DOHH2 (cell line): ENCODE data around the gene ALDH1L1.

Source experiments
- H3F3A ChIP-seq: fragments of 200-600 bp; sonication (generic), shearing (Covaris generic); 2 replicates; pipeline ENCODE4 v1.6.0; 2016; ENCODE audit warnings: antibody characterized with exemption, mild to moderate bottlenecking; ENCODE audit not compliant: control insufficient read depth, insufficient read depth
- H3K27ac ChIP-seq: fragments of 200-600 bp; sonication (generic); 2 replicates; pipeline ENCODE4 v1.5.1; 2014; ENCODE audit warnings: low read depth, mild to moderate bottlenecking, low read length, moderate library complexity
- H3K27me3 ChIP-seq: fragments of 200-600 bp; sonication (generic); 2 replicates; pipeline ENCODE4 v1.6.1; 2014; ENCODE audit warnings: mild to moderate bottlenecking, low read length, mixed read lengths; ENCODE audit not compliant: control insufficient read depth
- H3K36me3 ChIP-seq: fragments of 200-600 bp; sonication (generic); 2 replicates; pipeline ENCODE4 v1.6.1; 2014; ENCODE audit warnings: mild to moderate bottlenecking, low read length, moderate library complexity, mixed read lengths; ENCODE audit not compliant: control insufficient read depth
- H3K4me1 ChIP-seq: fragments of 200-600 bp; sonication (generic); 2 replicates; pipeline ENCODE4 v1.6.1; 2014; ENCODE audit warnings: mild to moderate bottlenecking, low read length, mixed read lengths; ENCODE audit not compliant: control insufficient read depth
- H3K4me2 ChIP-seq: fragments of 200-600 bp; sonication (generic); 2 replicates; pipeline ENCODE4 v1.6.0; 2014; ENCODE audit warnings: mild to moderate bottlenecking, low read length, moderate library complexity
- H3K4me3 ChIP-seq: fragments of 200-600 bp; sonication (generic); 2 replicates; pipeline ENCODE4 v1.5.1; 2014; ENCODE audit warnings: mild to moderate bottlenecking, low read length, mixed read lengths
- H3K79me2 ChIP-seq: fragments of 200-600 bp; sonication (generic); 2 replicates; pipeline ENCODE4 v1.6.1; 2014; ENCODE audit warnings: mild to moderate bottlenecking, low read length, mixed read lengths; ENCODE audit not compliant: control insufficient read depth
- H3K9me2 ChIP-seq: fragments of 200-600 bp; sonication (generic); replicated peaks from 2 replicates; pipeline ENCODE4 v1.6.1; 2014; ENCODE audit warnings: mild to moderate bottlenecking, low read length, mixed read lengths; ENCODE audit not compliant: control insufficient read depth
- H3K9me3 ChIP-seq: fragments of 200-600 bp; sonication (generic); 2 replicates; pipeline ENCODE4 v1.6.1; 2014; ENCODE audit warnings: antibody characterized with exemption, low read length, mixed read lengths; ENCODE audit not compliant: control insufficient read depth, insufficient read depth
- H4K20me1 ChIP-seq: fragments of 200-600 bp; sonication (generic); 2 replicates; pipeline ENCODE4 v1.6.0; 2014; ENCODE audit warnings: low read depth, mild to moderate bottlenecking, antibody characterized with exemption, low read length, moderate library complexity; ENCODE audit not compliant: control insufficient read depth, insufficient read depth
- CTCF ChIP-seq: fragments of 200-600 bp; sonication (generic); IDR thresholded peaks from one replicate; pipeline ENCODE4 v1.5.1; 2014; ENCODE audit warnings: antibody characterized with exemption, mild to moderate bottlenecking, low read depth, low read length; ENCODE audit not compliant: poor library complexity, severe bottlenecking
- EZH2phosphoT487 ChIP-seq: fragments of 200-600 bp; sonication (generic); IDR thresholded peaks from 2 replicates; pipeline ENCODE4 v1.6.1; 2017; ENCODE audit warnings: borderline replicate concordance, mild to moderate bottlenecking, antibody characterized with exemption, low read length, moderate library complexity, mixed read lengths

Gene ALDH1L1

GRCh38 chr3:126186271-126186670, 5.9 kb upstream of the ALDH1L1 start:
- TF ChIP-seq CTCF, result no peak
- no peak for TF ChIP-seq EZH2phosphoT487
- no peaks in the 10 kb centered on the region for H3K79me2 ChIP-seq
- no peaks in the 10 kb centered on the region for H3K9me3 ChIP-seq
- no peaks in the 10 kb centered on the region for H3K9me2 ChIP-seq
- no peaks in the 10 kb centered on the region for H4K20me1 ChIP-seq
- H3K4me1 ChIP-seq, result no peaks in the 10 kb centered on the region
- H3K36me3 ChIP-seq, result no peaks in the 10 kb centered on the region
- H3K27ac ChIP-seq, result no peak overlapping the region
- no peak overlapping the region for H3K4me3 ChIP-seq
- H3K27me3 ChIP-seq, result 0 out of 2 replicates have a peak, but pooled peaks cover 5% of the 10 kb centered on the region
- no peak overlapping the region for H3K4me2 ChIP-seq
- H3F3A ChIP-seq, result no peaks in the 10 kb centered on the region

GRCh38 chr3:126184465-126185000, 4.1 kb upstream of the ALDH1L1 start:
- TF ChIP-seq CTCF, result no peak
- no peak for TF ChIP-seq EZH2phosphoT487
- Histone ChIP-seq H3K27me3 (no peaks in the 10 kb centered on the region), H3K9me3 (no peaks in the 10 kb centered on the region), H3K4me1 (no peaks in the 10 kb centered on the region), H3K36me3 (no peaks in the 10 kb centered on the region), H3K27ac (no peak overlapping the region), H3F3A (no peaks in the 10 kb centered on the region), H4K20me1 (no peaks in the 10 kb centered on the region), H3K4me2 (no peak overlapping the region), H3K4me3 (no peak overlapping the region), H3K9me2 (no peaks in the 10 kb centered on the region), H3K79me2 (no peaks in the 10 kb centered on the region)

- H3K4me3 ChIP-seq, result no peak overlapping the region
- H3K27ac ChIP-seq, result no peak overlapping the region
Observed at GRCh38 chr3:126181398-126181725, 976 bp upstream of the ALDH1L1 start.

More at GRCh38 chr3:126181398-126181725, 976 bp upstream of the ALDH1L1 start:
- no peaks in the 10 kb centered on the region for H3K27me3 ChIP-seq
- no peak overlapping the region for H3K4me2 ChIP-seq
- H3K9me2 ChIP-seq, result no peaks in the 10 kb centered on the region
- no peaks in the 10 kb centered on the region for H3K9me3 ChIP-seq
- H3F3A ChIP-seq, result no peaks in the 10 kb centered on the region
- H4K20me1 ChIP-seq, result no peaks in the 10 kb centered on the region
- H3K4me1 ChIP-seq, result no peaks in the 10 kb centered on the region
- H3K79me2 ChIP-seq, result no peaks in the 10 kb centered on the region
- TF ChIP-seq CTCF, result no peak
- TF ChIP-seq EZH2phosphoT487, result no peak
- no peaks in the 10 kb centered on the region for H3K36me3 ChIP-seq
